Left ventricle myocardium superior (tissue), 1 donor: Measurements from ENCODE around the gene BTBD18. TPM values are rescaled to one million over a fixed set of nuclear protein-coding genes. Genes with fewer than 3 reads are reported as not detected.

Experiments
- ATAC-seq: fragments of 200-7000 bp; cut with Tn5 transposase; one replicate; pipeline ENCODE4 v1.9.1; 2020; ENCODE audit warnings: mild to moderate bottlenecking, moderate library complexity
- DNase-seq: peaks from one replicate; pipeline ENCODE4 v3.0.0-alpha.2; 2020
- intact Hi-C: fragments of 100-400 bp; cut with micrococcal nuclease; formaldehyde crosslinking; loops from one replicate; pipeline ENCODE4 v1.11.0; 2022
- total RNA-seq: library from RNA; stranded (reverse); fragmentation: NEBNext Ultra II Directional; extraction: Animal tissue kit (Norgen Biotek cat#: 25700); gene quantifications from one replicate; pipeline ENCODE4 v1.2.1, GENCODE V29; 2021
- donor health status: DM: no; HTN: yes; CAD: no; lungs with severe emphysema.

Gene BTBD18
- total RNA-seq, 1 donor from 2014 or later = not detected

DNA sequence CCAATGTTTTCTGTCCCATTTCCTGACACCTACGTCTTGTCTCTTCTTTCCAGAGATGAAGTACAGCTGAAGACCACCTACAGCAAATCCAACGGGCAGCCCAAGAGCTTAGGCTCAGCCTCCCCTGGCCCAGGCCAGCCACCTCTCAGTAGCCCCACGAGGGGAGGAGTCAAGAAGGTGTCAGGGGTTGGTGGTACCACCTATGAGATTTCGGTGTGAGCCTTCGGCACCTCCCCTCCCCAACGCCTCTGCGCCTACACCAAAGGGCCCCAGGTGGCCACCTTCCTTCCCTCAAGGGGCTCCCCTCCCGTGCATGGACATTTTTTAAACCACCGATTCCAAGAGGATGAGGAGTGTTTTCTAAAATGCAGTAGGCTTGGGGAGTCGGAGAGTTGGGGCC is 51.8 kb downstream of the BTBD18 start:
- intact Hi-C loops = no loop called here
- DNase-seq (no peak), ATAC-seq (no peak)

DNA sequence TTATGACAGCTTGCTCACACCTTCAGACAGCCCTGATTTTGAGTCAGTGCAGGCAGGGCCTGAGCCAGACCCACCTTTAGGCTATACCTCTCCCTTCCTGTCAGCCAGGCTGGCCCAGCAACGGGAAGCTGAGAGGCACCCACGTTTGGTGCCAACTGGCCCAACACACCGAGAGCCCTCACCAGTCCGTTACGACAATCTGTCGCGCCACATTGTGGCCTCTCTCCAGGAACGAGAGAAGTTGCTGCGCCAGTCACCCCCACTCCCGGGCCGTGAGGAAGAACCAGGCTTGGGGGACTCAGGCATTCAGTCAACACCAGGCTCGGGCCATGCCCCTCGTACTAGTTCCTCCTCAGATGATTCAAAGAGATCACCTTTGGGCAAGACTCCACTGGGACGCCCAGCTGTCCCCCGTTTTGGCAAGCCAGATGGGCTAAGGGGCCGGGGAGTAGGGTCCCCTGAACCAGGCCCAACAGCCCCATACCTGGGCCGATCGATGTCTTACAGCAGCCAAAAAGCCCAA is 52.7 kb downstream of the BTBD18 start:
- DNase-seq = no peak

More for the DNA sequence above, 52.7 kb downstream of the BTBD18 start:
- intact Hi-C loops = no loop called here
- ATAC-seq = peak; percentile 29

Other genes starting within 250 kb of the BTBD18 start
- gene SLC43A1, start 236.1 kb downstream of the BTBD18 start, total RNA-seq = 4.5 TPM
- 56.7 TPM for gene TIMM10, start 221.1 kb downstream of the BTBD18 start, total RNA-seq
- gene SMTNL1, start 214.2 kb downstream of the BTBD18 start, total RNA-seq = not detected
- 18.0 TPM for gene UBE2L6, start 184.1 kb downstream of the BTBD18 start, total RNA-seq
- gene SERPING1, start 154.1 kb downstream of the BTBD18 start, total RNA-seq = 121 TPM
- 1.2 TPM for gene YPEL4, start 101.9 kb downstream of the BTBD18 start, total RNA-seq
- gene CLP1, start 94.1 kb downstream of the BTBD18 start, total RNA-seq = 7.7 TPM
- 47.8 TPM for gene ZDHHC5, start 83.7 kb downstream of the BTBD18 start, total RNA-seq
- 8.8 TPM for gene MED19, start 39.6 kb downstream of the BTBD18 start, total RNA-seq
- 65.6 TPM for gene TMX2, start 39.2 kb downstream of the BTBD18 start, total RNA-seq
- gene SELENOH, start 10.3 kb downstream of the BTBD18 start, total RNA-seq = 76.8 TPM
- gene CTNND1, start 10.0 kb upstream of the BTBD18 start, total RNA-seq = 66.6 TPM